NCI-H2227 (cell line): ENCODE measurements around the gene BLOC1S1.
"Not testable (repeated sequence)": the region's sequence is repeated elsewhere in the genome, so short reads cannot be mapped to it uniquely, and the experiment has no call there.

Source experiments
- DNase-seq: peaks from one replicate; lab custom pipeline; 2025; ENCODE audit not compliant: unreplicated experiment; lab: John Stamatoyannopoulos, UW

Gene BLOC1S1

GRCh38 chr12:55743406-55744339 is 27.8 kb downstream of the BLOC1S1 start:
- DNase-seq: peak; percentile 76

- DNase-seq: no peak
These were observed 28.6 kb downstream of the BLOC1S1 start for GRCh38 chr12:55744340-55745030.

GRCh38 chr12:55745361-55746173 is 29.7 kb downstream of the BLOC1S1 start:
- peak; percentile 77 for DNase-seq

- DNase-seq: no peak
These were observed 30.5 kb downstream of the BLOC1S1 start for GRCh38 chr12:55746174-55746912.

- DNase-seq: no peak
These were observed 31.0 kb downstream of the BLOC1S1 start for GRCh38 chr12:55746913-55747231.

GRCh38 chr12:55748230-55748993 is 32.6 kb downstream of the BLOC1S1 start:
- DNase-seq: no peak

GRCh38 chr12:55755246-55755645 is 39.4 kb downstream of the BLOC1S1 start:
- no peak for DNase-seq

GRCh38 chr12:55757701-55758100 is 41.9 kb downstream of the BLOC1S1 start:
- DNase-seq: no peak

- not testable (repeated sequence) for DNase-seq
These were observed 42.7 kb downstream of the BLOC1S1 start for GRCh38 chr12:55758575-55758974.

- no peak for DNase-seq
These were observed 44.8 kb downstream of the BLOC1S1 start for GRCh38 chr12:55760663-55761062.

GRCh38 chr12:55762646-55763045 is 46.8 kb downstream of the BLOC1S1 start:
- DNase-seq: no peak

- DNase-seq: peak; percentile 42
These were observed 50.0 kb downstream of the BLOC1S1 start for GRCh38 chr12:55765736-55766290.

- DNase-seq: no peak
These were observed 51.3 kb downstream of the BLOC1S1 start for GRCh38 chr12:55767156-55767555.
